ENCODE results near the gene ITPR1.

The ITPR1 gene

DNA sequence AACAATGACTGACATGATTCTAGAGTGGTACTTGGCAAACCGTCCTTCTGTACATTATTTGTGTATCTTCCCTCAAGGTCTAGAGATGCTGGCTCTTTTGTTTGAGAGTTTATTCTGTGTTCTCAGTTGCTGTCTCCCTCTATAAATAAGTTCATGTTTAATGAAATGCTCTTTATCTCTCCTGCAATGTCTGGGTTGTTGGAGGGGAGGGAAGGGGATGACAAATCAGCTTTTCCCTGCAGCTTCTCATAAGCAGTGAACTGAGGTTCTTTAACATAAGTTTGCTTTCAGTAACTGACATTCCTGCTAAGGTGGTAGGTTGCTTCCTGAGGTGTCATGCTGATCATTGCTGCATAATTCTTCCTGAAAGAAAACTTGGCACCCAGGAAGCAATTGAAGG lies 21.8 kb downstream of the ITPR1 start:
- H3K36me3 ChIP-seq (replicated peaks) = no peaks in the 10 kb centered on the region
- in situ Hi-C loops (cut with HindIII; ENCODE audit: low pct_ligation_motif_present, low sequenced_read_pairs) = no loop called here
- TF ChIP-seq, protein P1, sequence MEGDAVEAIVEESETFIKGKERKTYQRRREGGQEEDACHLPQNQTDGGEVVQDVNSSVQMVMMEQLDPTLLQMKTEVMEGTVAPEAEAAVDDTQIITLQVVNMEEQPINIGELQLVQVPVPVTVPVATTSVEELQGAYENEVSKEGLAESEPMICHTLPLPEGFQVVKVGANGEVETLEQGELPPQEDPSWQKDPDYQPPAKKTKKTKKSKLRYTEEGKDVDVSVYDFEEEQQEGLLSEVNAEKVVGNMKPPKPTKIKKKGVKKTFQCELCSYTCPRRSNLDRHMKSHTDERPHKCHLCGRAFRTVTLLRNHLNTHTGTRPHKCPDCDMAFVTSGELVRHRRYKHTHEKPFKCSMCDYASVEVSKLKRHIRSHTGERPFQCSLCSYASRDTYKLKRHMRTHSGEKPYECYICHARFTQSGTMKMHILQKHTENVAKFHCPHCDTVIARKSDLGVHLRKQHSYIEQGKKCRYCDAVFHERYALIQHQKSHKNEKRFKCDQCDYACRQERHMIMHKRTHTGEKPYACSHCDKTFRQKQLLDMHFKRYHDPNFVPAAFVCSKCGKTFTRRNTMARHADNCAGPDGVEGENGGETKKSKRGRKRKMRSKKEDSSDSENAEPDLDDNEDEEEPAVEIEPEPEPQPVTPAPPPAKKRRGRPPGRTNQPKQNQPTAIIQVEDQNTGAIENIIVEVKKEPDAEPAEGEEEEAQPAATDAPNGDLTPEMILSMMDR (IDR thresholded peaks at IDR 0.05; ENCODE audit: low read depth, low read length, missing control alignments) = no peak
- no peak overlapping the region for H3K27ac ChIP-seq
- no peaks in the 10 kb centered on the region for H3K27me3 ChIP-seq (replicated peaks)
- no peak overlapping the region for H3K4me3 ChIP-seq (ENCODE audit: low read depth, low read length)
- no peak for DNase-seq

DNA sequence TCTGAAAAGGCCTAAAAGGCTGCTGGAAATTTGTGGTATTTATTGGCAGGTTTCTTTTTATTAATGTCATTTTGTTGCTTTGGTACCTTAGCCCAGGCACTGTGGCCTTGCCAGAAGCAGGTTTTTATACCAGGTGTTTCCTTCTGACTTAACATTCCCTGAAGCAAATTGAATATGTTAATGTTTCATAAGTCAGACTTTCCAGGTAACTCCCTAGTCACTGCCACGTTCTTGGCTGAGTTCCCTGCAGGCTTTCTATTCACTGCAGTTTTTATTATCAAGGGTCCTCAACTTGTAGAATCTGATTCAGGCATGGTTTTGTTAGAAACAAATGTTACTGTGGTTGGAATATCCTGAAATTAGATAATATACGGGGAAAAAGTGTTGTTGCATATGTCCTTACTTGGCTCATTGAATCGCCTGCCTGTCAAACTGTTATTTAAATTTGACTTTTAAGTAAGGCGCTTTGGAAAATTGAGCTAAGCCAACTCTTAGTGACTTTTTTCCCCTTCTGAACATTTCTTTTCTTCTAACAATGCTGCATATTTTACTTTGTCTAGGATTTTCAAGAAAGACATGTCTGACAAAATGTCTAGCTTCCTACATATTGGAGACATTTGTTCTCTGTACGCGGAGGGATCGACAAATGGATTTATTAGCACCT lies 22.9 kb downstream of the ITPR1 start:
- DNase-seq = no peak
- in situ Hi-C loops (cut with HindIII; ENCODE audit: low pct_ligation_motif_present, low sequenced_read_pairs) = no loop called here
- TF ChIP-seq, protein P1 (IDR thresholded peaks at IDR 0.05; ENCODE audit: low read depth, low read length, missing control alignments) = no peak
- H3K36me3 ChIP-seq (replicated peaks) = no peaks in the 10 kb centered on the region
- H3K4me3 ChIP-seq (ENCODE audit: low read depth, low read length) = no peak overlapping the region
- no peak overlapping the region for H3K27ac ChIP-seq
- no peaks in the 10 kb centered on the region for H3K27me3 ChIP-seq (replicated peaks)

DNA sequence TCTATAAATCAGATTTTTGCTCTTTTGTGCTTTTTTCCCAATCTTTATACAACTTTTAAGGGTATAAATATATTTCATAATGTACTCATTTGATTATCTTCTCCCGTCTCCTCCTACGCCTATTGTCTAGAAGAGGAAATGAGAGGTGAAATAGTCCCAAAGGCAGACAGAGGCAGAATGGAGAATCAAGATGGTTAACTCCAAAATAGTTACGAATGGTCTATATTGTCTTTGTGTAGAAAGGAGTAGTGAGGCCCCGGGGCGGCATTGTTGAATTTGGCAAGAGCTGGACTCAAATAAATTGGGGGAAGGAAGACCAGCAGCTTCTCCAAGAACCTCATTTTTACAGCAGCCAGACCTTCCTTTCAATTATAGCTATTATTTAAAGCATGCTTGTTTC lies 23.9 kb downstream of the ITPR1 start:
- TF ChIP-seq, protein P1 (IDR thresholded peaks at IDR 0.05; ENCODE audit: low read depth, low read length, missing control alignments) = no peak
- DNase-seq = no peak
- Histone ChIP-seq H3K4me3 (ENCODE audit: low read depth, low read length) (no peak overlapping the region), H3K27ac (no peak overlapping the region), H3K36me3 (replicated peaks) (no peaks in the 10 kb centered on the region), H3K27me3 (replicated peaks) (no peaks in the 10 kb centered on the region)
- in situ Hi-C loops (cut with HindIII; ENCODE audit: low pct_ligation_motif_present, low sequenced_read_pairs) = no loop called here

DNA sequence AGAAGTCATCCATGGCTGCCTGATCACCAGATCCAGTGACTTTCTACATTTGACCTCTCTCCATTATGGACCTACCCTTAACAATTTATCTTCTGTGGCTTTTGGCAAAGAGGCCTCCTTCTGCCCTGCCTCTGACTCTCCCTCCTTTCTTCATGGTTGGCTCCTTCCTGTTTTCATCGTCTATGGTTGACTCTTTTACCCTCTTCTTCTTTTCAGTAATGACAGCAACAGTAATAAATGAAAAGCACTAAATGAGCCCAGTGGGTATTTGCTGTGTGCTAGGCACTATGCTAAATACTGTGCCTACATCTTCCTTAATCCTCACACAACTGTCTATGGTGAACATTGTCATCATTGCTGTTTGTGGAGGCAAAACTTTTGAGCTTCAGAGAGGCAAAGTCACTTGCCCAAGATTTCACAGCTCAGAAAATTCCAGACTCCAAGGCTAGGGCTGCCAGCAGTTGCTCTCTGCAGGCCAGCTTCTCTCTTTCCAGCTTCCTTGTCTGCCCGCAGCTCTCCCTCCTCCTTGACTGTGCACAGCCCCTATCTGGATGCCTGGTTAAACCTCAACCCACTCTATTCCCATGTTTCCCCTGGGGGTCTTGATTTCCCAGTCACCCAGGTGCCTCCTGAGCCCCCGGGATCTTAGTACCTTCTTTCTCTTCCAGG lies 24.6 kb downstream of the ITPR1 start:
- H3K4me3 ChIP-seq (ENCODE audit: low read depth, low read length) = no peak overlapping the region
- H3K27ac ChIP-seq = no peak overlapping the region
- H3K27me3 ChIP-seq (replicated peaks) = no peaks in the 10 kb centered on the region
- in situ Hi-C loops (cut with HindIII; ENCODE audit: low pct_ligation_motif_present, low sequenced_read_pairs) = no loop called here
- H3K36me3 ChIP-seq (replicated peaks) = no peaks in the 10 kb centered on the region
- TF ChIP-seq, protein P1 (IDR thresholded peaks at IDR 0.05; ENCODE audit: low read depth, low read length, missing control alignments) = no peak
- DNase-seq = no peak

DNA sequence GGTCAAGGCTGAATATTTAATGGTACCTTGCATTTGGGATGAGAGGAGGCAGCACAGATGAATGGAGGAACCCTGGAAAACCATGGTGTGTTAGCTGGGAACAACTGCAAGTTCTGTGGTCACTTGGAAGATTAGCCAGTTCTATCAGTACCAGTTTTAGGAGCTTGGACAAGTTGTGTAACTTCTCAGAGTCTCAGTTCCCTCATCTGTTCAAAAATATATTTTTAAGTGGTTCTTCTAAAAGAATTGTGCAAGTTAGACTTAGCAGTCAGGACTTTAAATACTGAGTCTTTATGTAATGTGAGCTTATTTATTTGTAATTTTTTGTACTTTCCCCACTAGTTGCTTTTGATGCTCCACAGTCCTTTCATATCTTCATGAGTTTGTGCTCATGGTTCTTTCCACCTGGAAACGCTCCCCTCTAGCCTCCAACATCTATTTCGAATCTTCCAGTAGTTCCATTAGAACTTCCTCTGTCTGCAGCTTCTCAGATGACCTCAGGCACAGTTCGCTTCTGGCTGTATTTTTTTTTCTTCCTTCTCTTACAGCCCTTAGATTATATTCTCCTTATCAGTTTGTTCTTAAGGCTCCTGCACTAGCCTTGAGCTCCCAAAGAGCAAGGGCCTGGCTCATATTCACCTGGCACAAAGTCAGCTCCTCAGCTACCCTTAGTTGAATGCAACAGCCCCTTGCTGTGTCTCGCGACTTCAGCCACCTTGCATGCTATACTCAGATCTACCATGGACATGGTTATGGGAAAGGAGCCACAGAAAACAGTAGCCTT lies 27.1 kb downstream of the ITPR1 start:
- Histone ChIP-seq H3K27me3 (replicated peaks) (no peaks in the 10 kb centered on the region), H3K27ac (no peak overlapping the region), H3K36me3 (replicated peaks) (no peaks in the 10 kb centered on the region), H3K4me3 (ENCODE audit: low read depth, low read length) (no peak overlapping the region)
- TF ChIP-seq, protein P1 (IDR thresholded peaks at IDR 0.05; ENCODE audit: low read depth, low read length, missing control alignments) = no peak
- no peak for DNase-seq
- in situ Hi-C loops (cut with HindIII; ENCODE audit: low pct_ligation_motif_present, low sequenced_read_pairs) = no loop called here
